PC-9 (cell line): ENCODE data around the gene MRPL14.

Experiments
- CTCF ChIP-seq: fragments of 200-600 bp; sonication (generic); conservative IDR thresholded peaks from 2 replicates; pipeline ENCODE4 v1.6.1; 2017; ENCODE audit warnings: mixed run types, antibody characterized with exemption, mild to moderate bottlenecking, moderate library complexity
- EZH2 ChIP-seq: fragments of 200-600 bp; sonication (generic); IDR thresholded peaks from 2 replicates; pipeline ENCODE4 v1.8.0; 2017; ENCODE audit warnings: antibody characterized with exemption, low read depth

GRCh38 chr6:44166116-44166515, 38.9 kb upstream of the MRPL14 start:
- TF ChIP-seq CTCF (no peak), EZH2 (no peak)
